Adrenal gland (tissue), 12 donors: ENCODE data around the gene LDLR. TPM values are rescaled to one million over a fixed set of nuclear protein-coding genes. Genes with fewer than 3 reads are reported as not detected.
"Not testable (repeated sequence)": the region's sequence is repeated elsewhere in the genome, so short reads cannot be mapped to it uniquely, and the experiment has no call there.

Experiments used
- DNase-seq, 7 donors: peaks; one replicate each; pipeline ENCODE4 v3.0.0-alpha.2; 2019 to 2020
- H3K27ac ChIP-seq, 5 donors: fragments of 200-600 bp; sonication (generic) in 4 of 5; 1 replicate in 3 of 5; 2 replicates in 2 of 5; pipeline versions ENCODE4 v1.5.1 to v1.8.0; 2016 to 2020; ENCODE audit warnings: mild to moderate bottlenecking in 1 of 5
- H3K27me3 ChIP-seq: fragments of 200-600 bp; 2 replicates; pipeline ENCODE4 v1.8.0; 2021
- H3K36me3 ChIP-seq, 2 donors: fragments of 200-600 bp; replicated peaks in 1 of 2; 1 replicate in 1 of 2; 2 replicates in 1 of 2; pipeline versions ENCODE4 v1.5.1 to v1.8.0; 2018 to 2022
- H3K4me1 ChIP-seq, 2 donors: fragments of 200-600 bp; replicated peaks in 1 of 2; 1 replicate in 1 of 2; 2 replicates in 1 of 2; pipeline versions ENCODE4 v1.5.1 to v1.8.0; 2018 to 2021
- H3K4me3 ChIP-seq, 4 donors: fragments of 200-600 bp; sonication (generic) in 3 of 4; one replicate each; pipeline ENCODE4 v1.5.1; 2016 to 2018
- H3K9me3 ChIP-seq, 3 donors: fragments of 200-600 bp; sonication (generic) in 1 of 3; replicated peaks in 1 of 3; 1 replicate in 2 of 3; 2 replicates in 1 of 3; pipeline versions ENCODE4 v1.5.1 to v1.8.0; 2016 to 2021
- POLR2A ChIP-seq, 2 donors: fragments of 450-650 bp; IDR thresholded peaks; one replicate each; pipeline ENCODE4 v1.6.1; 2017; ENCODE audit warnings: antibody characterized with exemption in 2 of 2, mild to moderate bottlenecking in 2 of 2, moderate library complexity in 1 of 2
- WGBS, 4 donors: extraction: QIAGEN DNeasy Blood & Tissue Kit in 2 of 4; methylation state at CpG; one replicate each; pipeline versions ENCODE4 v1.1.5 to v1.1.7; 2013 to 2017; 5-methylcytosine and 5-hydroxymethylcytosine counted together
- intact Hi-C, 2 donors: fragments of 100-400 bp; cut with DNase I; formaldehyde crosslinking; loops; one replicate each; pipeline versions ENCODE4 v1.14.1 to v1.15.0; 2022 to 2023
- polyA plus RNA-seq, 3 donors: library from polyadenylated mRNA; stranded (reverse); fragments of 200-250 nt in 2 of 3; fragments of 350-450 nt in 1 of 3; fragmentation: Illumina TruSeq in 1 of 3; extraction: RNeasy Lipid Tissue Mini Kit (QIAGEN cat#74804) in 1 of 3; gene quantifications; one replicate each; pipeline ENCODE4 v1.2.3, GENCODE V29; 2013 to 2014
- total RNA-seq, 9 donors: library from RNA; depleted of rRNA in 4 of 9; stranded (reverse); fragments of >200 nt in 4 of 9; fragments of 120-200 nt in 1 of 9; fragmentation: NEBNext Ultra II Directional in 1 of 9; extraction: Animal tissue kit (Norgen Biotek cat#: 25700) in 1 of 9; gene quantifications; one replicate each; pipeline versions ENCODE4 v1.1.0 to v1.2.4, GENCODE V29; 2013 to 2023
- TF ChIP-seq, protein P1 (sequence below), 6 experiments: fragments of 450-650 bp in 4 of 6; fragments of 200-600 bp in 2 of 6; sonication (generic) in 1 of 6; IDR thresholded peaks; 1 replicate in 5 of 6; 2 replicates in 1 of 6; pipeline versions ENCODE4 v1.5.1 to v1.8.0; 2016 to 2021; ENCODE audit warnings: antibody characterized with exemption in 6 of 6, mild to moderate bottlenecking in 2 of 6, moderate library complexity in 1 of 6
- donor health status: healthy with polysubstance abuse.
- donor health status: Bipolar disorder and iron deficiency.
- donor health status: DM: yes; HTN: yes; CAD: no.
- donor health status: DM: no; HTN: no; CAD: no.
- donor health status: DM: no; HTN: no; CAD: no.
- donor health status: DM: yes; HTN: yes; CAD: no.

The LDLR gene
- total and polyA plus RNA-seq, 12 donors = 35.4 to 2,114 (median 161) TPM

DNA sequence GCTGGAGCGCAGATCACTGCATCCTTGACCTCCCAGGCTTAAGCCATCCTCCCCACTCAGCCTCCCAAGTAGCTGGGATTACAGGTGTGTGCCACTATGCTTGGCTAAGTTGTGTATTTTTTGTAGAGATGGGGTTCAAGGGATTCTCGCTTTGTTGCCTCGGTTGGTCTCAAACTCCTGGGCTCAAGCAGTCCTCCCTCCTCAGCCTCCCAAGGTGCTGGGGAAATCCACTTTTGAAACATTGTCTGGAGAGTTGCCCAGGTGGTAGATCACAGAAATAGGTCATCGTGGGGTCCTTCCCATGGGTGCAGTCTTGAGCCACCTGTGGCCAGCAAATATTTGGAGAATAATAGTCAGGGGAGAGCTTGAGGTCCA is 5.2 kb downstream of the LDLR start:
- Histone ChIP-seq H3K4me1 (peaks cover 58 to 70% of the 10 kb centered on the region in 2 donors), H3K27me3 (no peaks in the 10 kb centered on the region), H3K36me3 (peaks cover 0 to 14% of the 10 kb centered on the region in 2 donors), H3K9me3 (no peaks in the 10 kb centered on the region), H3K27ac (peak overlapping the region; percentile 23 to 99 (median 95)), H3K4me3 (no peak overlapping the region)
- intact Hi-C loops = no loop called here
- no peak for TF ChIP-seq POLR2A (IDR thresholded peaks at IDR 0.05)
- TF ChIP-seq, protein P1, sequence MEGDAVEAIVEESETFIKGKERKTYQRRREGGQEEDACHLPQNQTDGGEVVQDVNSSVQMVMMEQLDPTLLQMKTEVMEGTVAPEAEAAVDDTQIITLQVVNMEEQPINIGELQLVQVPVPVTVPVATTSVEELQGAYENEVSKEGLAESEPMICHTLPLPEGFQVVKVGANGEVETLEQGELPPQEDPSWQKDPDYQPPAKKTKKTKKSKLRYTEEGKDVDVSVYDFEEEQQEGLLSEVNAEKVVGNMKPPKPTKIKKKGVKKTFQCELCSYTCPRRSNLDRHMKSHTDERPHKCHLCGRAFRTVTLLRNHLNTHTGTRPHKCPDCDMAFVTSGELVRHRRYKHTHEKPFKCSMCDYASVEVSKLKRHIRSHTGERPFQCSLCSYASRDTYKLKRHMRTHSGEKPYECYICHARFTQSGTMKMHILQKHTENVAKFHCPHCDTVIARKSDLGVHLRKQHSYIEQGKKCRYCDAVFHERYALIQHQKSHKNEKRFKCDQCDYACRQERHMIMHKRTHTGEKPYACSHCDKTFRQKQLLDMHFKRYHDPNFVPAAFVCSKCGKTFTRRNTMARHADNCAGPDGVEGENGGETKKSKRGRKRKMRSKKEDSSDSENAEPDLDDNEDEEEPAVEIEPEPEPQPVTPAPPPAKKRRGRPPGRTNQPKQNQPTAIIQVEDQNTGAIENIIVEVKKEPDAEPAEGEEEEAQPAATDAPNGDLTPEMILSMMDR (IDR thresholded peaks at IDR 0.05) = no peak
- 67 to 77% (median 69%) methylated on average over 4 of the region's 4 CpGs for WGBS, 4 donors
- DNase-seq = no peak

DNA sequence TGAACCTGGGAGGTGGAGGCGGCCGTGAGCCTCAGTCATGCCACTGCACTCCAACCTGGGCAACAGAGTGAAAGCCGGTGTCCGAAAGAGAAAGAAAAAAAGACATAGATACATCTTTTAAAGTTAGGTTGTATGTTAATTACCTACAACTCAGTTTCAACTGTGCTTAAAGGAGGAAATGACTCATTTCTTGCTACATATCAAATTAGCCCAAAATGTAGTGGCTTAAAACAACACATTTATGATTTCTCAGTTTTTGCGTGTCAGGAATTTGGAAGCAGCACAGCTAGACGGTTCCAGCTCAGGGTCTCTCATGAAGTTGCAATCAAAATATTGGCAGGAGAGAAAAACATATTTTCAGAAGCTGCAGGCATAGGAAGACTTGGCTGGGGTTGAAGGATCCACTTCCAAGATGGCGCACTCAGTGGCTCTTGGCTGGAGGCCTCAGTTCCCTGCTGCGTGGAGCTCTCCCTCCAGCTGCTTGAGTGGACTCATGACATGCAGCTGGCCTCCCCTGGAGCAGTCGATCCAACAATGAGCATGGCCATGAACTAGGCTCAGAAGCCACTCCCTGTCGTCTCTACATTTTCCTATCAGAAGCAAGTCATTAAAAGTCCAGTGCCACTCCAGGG is 7.1 kb downstream of the LDLR start:
- Histone ChIP-seq H3K4me1 (peaks cover 59 to 67% of the 10 kb centered on the region in 2 donors), H3K27ac (peak overlapping the region; percentile 28 to 99 (median 95)), H3K4me3 (no peak overlapping the region), H3K36me3 (peaks cover 0 to 28% of the 10 kb centered on the region in 2 donors), H3K9me3 (no peaks in the 10 kb centered on the region), H3K27me3 (no peaks in the 10 kb centered on the region)
- intact Hi-C loops = no loop called here
- WGBS, 4 donors = 31 to 55% (median 47%) methylated on average over 9 to 10 of the region's 10 CpGs
- peak in 1 of 2 donors; percentile 46 for TF ChIP-seq POLR2A (IDR thresholded peaks at IDR 0.05)
- TF ChIP-seq, protein P1 (IDR thresholded peaks at IDR 0.05) = no peak
- peak; percentile 44 to 83 (median 75) for DNase-seq

DNA sequence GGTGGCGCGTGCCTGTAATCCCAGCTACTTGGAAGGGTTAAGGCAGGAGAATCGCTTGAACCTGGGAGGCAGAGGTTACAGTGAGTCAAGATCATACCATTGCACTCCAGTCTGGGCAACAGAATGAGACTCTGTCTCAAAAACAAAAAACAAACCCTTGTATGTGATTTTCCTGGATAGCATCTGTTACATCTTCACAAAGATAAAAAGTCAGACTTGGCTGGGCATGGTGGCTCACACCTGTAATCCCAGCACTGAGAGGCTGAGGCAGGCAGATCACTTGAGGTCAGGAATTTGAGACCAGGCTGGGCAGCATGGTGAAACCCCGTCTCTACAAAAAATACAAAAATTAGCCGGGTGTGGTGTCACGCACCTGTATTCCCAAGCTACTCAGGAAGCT is 8.1 kb downstream of the LDLR start:
- H3K9me3 ChIP-seq, H3K4me3 ChIP-seq, intact Hi-C loops, DNase-seq, H3K27me3 ChIP-seq: not testable (repeated sequence)
- Histone ChIP-seq H3K36me3 (peaks cover 0 to 38% of the 10 kb centered on the region in 2 donors), H3K4me1 (peaks cover 49 to 56% of the 10 kb centered on the region in 2 donors), H3K27ac (peak overlapping the region in 4 of 5 donors; percentile 23 to 99 (median 74))
- 83 to 89% (median 87%) methylated on average over 6 of the region's 6 CpGs for WGBS, 4 donors

DNA sequence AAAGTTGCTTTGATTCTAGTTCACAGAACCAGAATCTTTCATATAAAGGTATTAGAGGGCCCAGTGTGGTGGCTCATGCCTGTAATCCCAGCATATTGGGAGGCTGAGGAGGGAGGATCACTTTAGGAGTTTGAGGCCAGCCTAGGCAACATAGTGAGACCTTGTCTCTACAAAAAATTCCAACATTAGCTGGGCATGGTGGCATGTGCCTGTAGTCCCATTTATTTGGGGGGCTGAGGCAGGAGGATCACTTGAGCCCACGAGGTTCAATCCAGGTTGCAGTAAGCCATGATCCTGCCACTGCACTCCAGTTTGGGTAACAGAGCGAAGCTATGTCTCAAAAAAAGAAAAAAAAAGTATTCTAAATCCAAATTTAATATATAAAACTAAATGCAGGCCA is 9.1 kb downstream of the LDLR start:
- peaks cover 0 to 48% of the 10 kb centered on the region in 2 donors for H3K36me3 ChIP-seq
- TF ChIP-seq, protein P1 (IDR thresholded peaks at IDR 0.05) = no peak
- TF ChIP-seq POLR2A (IDR thresholded peaks at IDR 0.05) = no peak
- DNase-seq = no peak
- intact Hi-C loops = no loop called here
- H3K4me3 ChIP-seq = no peak overlapping the region
- no peaks in the 10 kb centered on the region for H3K9me3 ChIP-seq
- H3K27ac ChIP-seq = peak overlapping the region in 4 of 5 donors; percentile 1 to 99 (median 16)
- 94 to 100% (median 96%) methylated on average over 2 of the region's 2 CpGs for WGBS, 4 donors
- peaks cover 40 to 47% of the 10 kb centered on the region in 2 donors for H3K4me1 ChIP-seq
- no peaks in the 10 kb centered on the region for H3K27me3 ChIP-seq

DNA sequence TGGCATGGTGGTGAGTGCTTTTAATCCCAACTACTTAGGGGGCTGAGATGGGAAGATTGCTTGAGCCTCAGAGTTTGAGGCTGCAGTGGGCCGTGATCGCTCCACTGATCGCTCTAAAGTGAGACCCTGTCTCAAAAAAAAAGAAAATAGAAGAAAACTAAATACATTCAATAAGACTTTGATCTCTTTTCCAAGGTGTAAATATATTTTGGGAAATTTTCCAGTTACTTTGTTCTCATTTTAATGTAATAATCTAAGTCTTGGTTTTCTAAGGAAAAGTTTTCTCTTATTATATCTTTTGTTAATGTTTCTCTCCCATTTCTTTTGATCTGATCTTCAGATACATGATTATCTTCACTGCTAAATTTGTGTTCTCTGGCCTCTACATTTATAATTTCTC is 9.6 kb downstream of the LDLR start:
- Histone ChIP-seq H3K27me3 (no peaks in the 10 kb centered on the region), H3K4me1 (peaks cover 35 to 41% of the 10 kb centered on the region in 2 donors), H3K4me3 (no peak overlapping the region), H3K9me3 (no peaks in the 10 kb centered on the region), H3K36me3 (peaks cover 0 to 53% of the 10 kb centered on the region in 2 donors), H3K27ac (peak overlapping the region in 1 of 5 donors; percentile 26)
- TF ChIP-seq, protein P1 (IDR thresholded peaks at IDR 0.05) = no peak
- TF ChIP-seq POLR2A (IDR thresholded peaks at IDR 0.05) = no peak
- 80 to 97% (median 88%) methylated on average over 3 of the region's 3 CpGs for WGBS, 4 donors
- DNase-seq = no peak
- intact Hi-C loops = no loop called here
